GOT3 (cell line): ENCODE data around the gene HMBS.
A peak's percentile ranks its signal among the peaks of the same experiment; 100 is the strongest.

Experiments
- DNase-seq: peaks from one replicate; lab custom pipeline; 2025; ENCODE audit warnings: mixed read lengths; lab: John Stamatoyannopoulos, UW

The HMBS gene

DNA sequence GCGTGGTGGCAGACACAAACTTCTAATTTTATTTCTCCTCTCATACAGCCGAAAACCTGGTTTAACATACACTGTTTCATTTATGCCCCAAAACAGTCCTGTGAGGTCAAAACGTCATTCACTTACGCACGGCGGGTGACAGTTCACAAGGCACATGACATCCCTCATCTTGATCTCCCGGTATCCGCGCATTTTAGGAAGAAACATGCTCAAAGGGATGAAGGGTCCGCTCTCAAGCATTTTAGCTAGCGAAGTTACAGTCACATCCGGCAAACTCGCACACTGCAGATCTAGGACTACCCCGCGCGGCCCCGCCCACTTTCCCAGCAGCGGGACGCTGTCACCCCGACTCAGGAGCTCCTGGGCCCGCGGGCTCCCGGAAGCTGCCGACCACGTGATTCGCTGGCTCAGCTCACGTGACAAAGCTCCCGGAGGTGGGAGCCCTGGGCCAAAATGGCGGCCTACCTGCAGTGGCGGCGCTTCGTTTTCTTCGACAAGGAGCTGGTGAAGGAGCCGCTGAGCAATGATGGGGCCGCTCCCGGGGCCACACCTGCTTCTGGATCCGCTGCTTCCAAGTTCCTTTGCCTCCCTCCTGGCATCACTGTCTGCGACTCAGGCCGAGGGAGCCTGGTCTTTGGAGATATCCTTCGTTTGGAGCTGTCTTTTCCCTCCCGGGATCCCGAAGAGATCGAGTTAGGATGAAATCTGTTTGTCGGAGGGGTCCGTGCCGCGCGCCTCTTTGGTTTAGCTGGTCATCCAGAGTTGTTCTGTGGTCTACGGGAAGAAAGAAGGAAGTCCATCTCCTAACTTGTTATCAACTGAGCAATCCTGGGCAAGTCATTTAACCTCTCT is 17.1 kb upstream of the HMBS start, which contains the start of gene VPS11:
VPS11 (plus strand) TSS at position 448 of the 852 bp plus-strand sequence; CDS start at position 454, 6 bp downstream.
- peak; percentile 47 for DNase-seq

DNA sequence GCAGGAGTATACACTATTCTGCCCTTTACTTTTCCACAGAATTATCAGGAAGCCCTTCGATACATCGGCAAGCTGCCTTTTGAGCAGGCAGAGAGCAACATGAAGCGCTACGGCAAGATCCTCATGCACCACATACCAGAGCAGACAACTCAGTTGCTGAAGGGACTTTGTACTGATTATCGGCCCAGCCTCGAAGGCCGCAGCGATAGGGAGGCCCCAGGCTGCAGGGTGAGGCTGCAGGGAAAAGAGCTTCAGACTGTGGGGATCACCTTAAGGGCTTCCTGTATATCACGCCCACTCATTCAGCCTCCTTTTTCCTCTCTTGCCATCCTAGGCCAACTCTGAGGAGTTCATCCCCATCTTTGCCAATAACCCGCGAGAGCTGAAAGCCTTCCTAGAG is 6.8 kb upstream of the HMBS start:
- DNase-seq = no peak

DNA sequence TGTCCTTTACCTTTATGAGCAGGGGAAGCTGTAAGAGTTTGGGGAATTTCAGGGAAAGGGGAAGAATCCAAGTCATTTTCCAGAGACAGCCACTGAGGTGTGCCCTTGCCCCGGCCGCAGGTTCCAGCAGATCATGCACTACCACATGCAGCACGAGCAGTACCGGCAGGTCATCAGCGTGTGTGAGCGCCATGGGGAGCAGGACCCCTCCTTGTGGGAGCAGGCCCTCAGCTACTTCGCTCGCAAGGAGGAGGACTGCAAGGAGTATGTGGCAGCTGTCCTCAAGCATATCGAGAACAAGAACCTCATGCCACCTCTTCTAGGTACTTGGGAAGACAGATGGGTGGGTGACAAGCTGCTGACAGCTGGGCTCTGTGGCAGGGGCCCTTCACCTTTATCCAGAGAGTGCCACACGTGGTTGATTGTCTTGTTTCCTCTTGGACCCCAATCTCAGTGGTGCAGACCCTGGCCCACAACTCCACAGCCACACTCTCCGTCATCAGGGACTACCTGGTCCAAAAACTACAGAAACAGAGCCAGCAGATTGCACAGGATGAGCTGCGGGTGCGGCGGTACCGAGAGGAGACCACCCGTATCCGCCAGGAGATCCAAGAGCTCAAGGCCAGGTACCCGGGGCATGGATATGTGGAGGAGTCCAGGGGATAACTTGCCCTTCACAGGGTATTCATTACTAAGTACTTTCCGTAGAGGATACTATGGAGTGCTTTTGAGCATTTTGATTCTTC is 5.8 kb upstream of the HMBS start:
- no peak for DNase-seq

GRCh38 chr11:119081682-119082260 is 2.9 kb upstream of the HMBS start:
- DNase-seq = no peak

DNA sequence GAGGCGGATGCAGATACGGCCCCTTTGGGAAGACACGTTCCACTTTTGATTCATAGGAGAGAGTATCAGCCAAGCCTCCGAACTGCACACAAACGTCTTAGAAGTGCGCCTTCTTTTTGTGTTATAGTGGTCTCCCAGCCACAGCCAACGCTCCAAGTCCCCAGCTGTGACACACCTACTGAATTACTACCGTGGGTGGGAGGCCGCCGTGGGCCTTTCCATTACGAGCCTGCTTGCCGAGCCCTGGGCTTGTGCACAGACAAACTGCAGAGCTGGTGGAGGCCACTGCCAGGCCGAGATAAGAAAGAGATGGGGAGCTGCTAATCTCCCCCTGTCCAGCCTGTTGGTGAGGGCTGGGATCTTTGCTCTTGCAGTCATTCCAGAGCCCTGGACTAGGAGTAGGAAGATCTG is 761 bp downstream of the HMBS start:
- no peak for DNase-seq

GRCh38 chr11:119087123-119087522 is 2.4 kb downstream of the HMBS start:
- no peak for DNase-seq

GRCh38 chr11:119087747-119088241 is 3.1 kb downstream of the HMBS start:
- no peak for DNase-seq

GRCh38 chr11:119088406-119088805 is 3.7 kb downstream of the HMBS start:
- DNase-seq = no peak

GRCh38 chr11:119089319-119089718 is 4.6 kb downstream of the HMBS start:
- DNase-seq = no peak

DNA sequence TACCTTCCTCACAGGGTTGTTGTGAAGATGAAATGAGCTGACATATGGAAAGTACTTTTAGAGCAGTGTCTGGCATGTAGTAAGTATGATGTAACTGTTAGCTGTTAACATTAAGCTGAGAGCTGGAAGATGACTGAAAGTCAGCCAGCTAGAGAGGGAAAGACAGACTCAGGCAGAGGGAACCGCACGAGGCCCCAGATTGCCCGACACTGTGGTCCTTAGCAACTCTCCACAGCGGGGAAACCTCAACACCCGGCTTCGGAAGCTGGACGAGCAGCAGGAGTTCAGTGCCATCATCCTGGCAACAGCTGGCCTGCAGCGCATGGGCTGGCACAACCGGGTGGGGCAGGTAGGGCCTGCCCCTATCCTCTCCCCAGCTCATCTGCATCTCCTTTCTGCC is 6.5 kb downstream of the HMBS start:
- DNase-seq = no peak

GRCh38 chr11:119091966-119092879 is 7.5 kb downstream of the HMBS start:
- DNase-seq = no peak

- no peak for DNase-seq
Observed at GRCh38 chr11:119092880-119093842, 8.5 kb downstream of the HMBS start.

DNA sequence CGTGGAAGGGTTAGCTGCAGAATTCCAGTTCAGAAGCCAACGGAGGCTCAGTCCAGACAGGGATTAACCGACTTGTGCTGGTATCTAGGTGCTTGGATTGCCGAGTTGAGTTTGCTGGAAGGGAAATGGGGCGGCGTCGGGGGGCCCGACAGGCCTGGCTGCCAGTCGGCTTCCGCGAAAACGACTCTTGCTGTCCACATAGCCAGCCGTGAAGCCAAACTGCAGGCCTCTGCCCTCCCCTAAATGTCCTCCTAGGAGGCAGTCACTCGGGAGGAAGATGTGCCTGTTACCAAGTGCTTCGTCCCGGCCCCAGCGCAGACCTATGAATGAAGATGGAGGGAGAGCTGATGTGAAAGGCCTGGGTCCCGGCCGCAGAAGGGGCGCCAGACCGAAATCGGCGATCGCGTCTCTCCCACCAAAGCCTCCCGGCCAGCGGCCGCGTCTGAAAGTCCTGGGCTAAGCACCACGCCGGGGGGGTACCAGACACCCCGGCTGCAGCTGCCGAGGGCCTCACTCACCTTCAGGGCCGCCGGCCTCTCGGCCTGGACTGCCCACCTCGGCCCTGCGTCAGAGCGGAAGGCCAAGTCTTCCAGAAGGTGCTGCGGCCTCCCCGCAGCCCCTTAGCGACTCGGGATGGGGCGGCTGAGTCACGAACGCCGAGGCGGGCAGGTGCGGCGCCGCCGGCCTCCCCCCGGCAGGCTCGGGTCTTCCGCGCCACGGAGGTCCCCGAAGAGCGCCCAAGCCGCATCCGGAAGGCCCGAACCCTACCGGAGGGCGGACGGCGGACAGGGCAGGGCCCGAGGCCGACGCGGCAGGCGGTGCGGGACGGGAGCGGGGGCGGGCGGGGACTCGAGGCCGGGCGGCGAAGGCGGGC is 9.5 kb downstream of the HMBS start:
- DNase-seq = no peak

DNA sequence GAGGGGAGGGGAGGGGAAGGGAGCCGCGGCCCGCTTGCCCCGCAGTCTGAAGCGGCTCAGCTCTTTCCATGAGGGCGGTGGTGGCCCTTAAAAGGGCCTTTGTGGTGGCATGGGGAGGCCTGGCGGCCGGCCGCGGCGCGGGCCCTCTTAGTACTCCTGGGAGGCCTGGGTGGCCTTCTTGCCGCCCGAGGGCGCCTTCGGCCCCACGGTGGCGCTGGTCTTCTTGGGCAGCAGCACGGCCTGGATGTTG is 10.1 kb downstream of the HMBS start:
- DNase-seq = no peak

- peak; percentile 83 for DNase-seq
Observed at GRCh38 chr11:119095066-119095880, 10.6 kb downstream of the HMBS start.

DNA sequence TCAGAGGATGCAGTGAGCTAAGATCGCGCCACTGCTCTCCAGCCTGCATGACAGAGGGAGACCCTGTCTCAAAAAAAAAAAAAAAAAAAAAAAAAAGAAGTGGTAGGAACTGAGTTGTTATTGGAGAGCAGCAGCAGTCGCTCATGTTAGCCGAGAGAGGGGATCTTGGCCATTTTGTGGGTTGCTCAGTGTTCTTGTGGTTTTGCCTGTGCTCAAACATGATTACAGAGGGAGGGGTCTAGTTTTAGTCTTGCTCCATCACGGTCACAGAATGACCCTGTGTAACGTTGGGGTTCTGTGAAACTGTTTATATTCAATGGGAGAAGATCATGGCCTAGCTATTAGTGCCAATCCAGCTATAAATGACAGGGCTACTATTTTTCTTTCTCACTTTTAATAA is 15.0 kb downstream of the HMBS start:
- no peak for DNase-seq

DNA sequence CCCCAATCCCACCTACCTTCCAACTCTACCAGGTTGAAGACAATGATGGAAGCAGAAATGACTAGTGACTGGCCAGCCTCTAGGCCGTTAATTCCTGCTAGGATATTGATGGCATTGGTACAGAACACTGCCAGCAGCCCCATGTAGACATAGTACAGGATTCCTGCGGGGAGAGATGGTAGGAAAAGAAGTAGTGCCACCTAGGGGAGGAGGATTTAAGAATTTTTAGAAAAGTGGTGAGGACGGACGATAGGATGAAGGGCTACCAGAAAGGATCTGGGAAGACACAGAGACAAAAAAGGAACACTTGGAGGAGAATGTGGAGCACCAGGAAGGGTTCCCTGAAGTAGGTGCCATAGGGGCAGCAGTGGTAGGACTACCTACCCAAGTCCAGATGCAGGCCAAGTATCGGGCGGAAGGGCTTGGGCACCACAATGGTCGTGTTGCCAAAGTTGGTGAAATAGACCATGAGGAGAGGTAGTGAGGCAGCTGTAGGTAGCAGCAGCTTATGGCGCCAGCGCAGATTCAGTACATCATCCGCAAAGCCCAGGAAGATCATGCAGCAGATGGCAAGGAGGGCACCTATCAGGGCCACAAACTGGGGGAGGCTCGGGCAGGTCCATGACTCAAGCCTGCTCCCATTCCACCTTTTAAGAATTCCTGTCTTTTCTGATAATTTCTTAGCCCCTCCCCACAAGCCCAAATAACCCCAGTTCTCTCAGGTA is 15.7 kb downstream of the HMBS start:
- no peak for DNase-seq
